Parathyroid adenoma (tissue), 2 donors: ENCODE results near the gene MRPS25.

Experiments used
- H2AFZ ChIP-seq: fragments of 300-600 bp; sonication (generic); one replicate; pipeline ENCODE4 v1.7.0; 2017; ENCODE audit warnings: antibody characterized with exemption, mild to moderate bottlenecking
- H3K27ac ChIP-seq: fragments of 300-600 bp; sonication (generic); one replicate; pipeline ENCODE4 v1.7.0; 2017
- H3K27me3 ChIP-seq: fragments of 300-600 bp; sonication (generic); one replicate; pipeline ENCODE4 v1.7.0; 2017; ENCODE audit warnings: low read length; ENCODE audit not compliant: control insufficient read depth, insufficient read depth
- H3K36me3 ChIP-seq: fragments of 300-600 bp; sonication (generic); one replicate; pipeline ENCODE4 v1.7.0; 2017; ENCODE audit warnings: low read length; ENCODE audit not compliant: control insufficient read depth, insufficient read depth
- H3K4me1 ChIP-seq: fragments of 300-600 bp; sonication (generic); one replicate; pipeline ENCODE4 v1.7.0; 2017; ENCODE audit warnings: control low read depth
- H3K4me2 ChIP-seq: fragments of 300-600 bp; sonication (generic); one replicate; pipeline ENCODE4 v1.7.0; 2017; ENCODE audit warnings: low read length
- H3K4me3 ChIP-seq: fragments of 300-600 bp; sonication (generic); one replicate; pipeline ENCODE4 v1.7.0; 2017; ENCODE audit warnings: low read depth, low read length
- H3K79me2 ChIP-seq: fragments of 300-600 bp; sonication (generic); one replicate; pipeline ENCODE4 v1.7.0; 2017; ENCODE audit warnings: control low read depth
- H3K9ac ChIP-seq: fragments of 300-600 bp; sonication (generic); one replicate; pipeline ENCODE4 v1.7.0; 2017; ENCODE audit warnings: mild to moderate bottlenecking
- H3K9me3 ChIP-seq: fragments of 300-600 bp; sonication (generic); one replicate; pipeline ENCODE4 v1.7.0; 2017; ENCODE audit warnings: low read length; ENCODE audit not compliant: control insufficient read depth
- CTCF ChIP-seq: fragments of 300-600 bp; sonication (generic); IDR thresholded peaks from one replicate; pipeline ENCODE4 v1.7.0; 2017; ENCODE audit warnings: antibody characterized with exemption, mild to moderate bottlenecking
- donor health status: primary hyperparathyroidism.

Gene MRPS25

GRCh38 chr3:15099364-15100098 is 34.4 kb upstream of the MRPS25 start:
- peaks cover 21% of the 10 kb centered on the region for H3K4me1 ChIP-seq
- TF ChIP-seq CTCF = no peak
- H3K9ac ChIP-seq = no peak overlapping the region
- no peaks in the 10 kb centered on the region for H3K27me3 ChIP-seq
- H3K36me3 ChIP-seq = no peaks in the 10 kb centered on the region
- H3K79me2 ChIP-seq = peaks cover 12% of the 10 kb centered on the region
- peak overlapping the region; percentile 95 for H2AFZ ChIP-seq
- peak overlapping the region; percentile 83 for H3K4me3 ChIP-seq
- no peaks in the 10 kb centered on the region for H3K9me3 ChIP-seq
- H3K4me2 ChIP-seq = peak overlapping the region; percentile 92
- H3K27ac ChIP-seq = peak overlapping the region; percentile 79

GRCh38 chr3:15098503-15099363 is 33.6 kb upstream of the MRPS25 start, which contains the start of gene RBSN:
RBSN (minus strand) TSS chr3:15099148; CDS start chr3:15096120, 3,028 bp downstream.
- H3K36me3 ChIP-seq = no peaks in the 10 kb centered on the region
- H3K27me3 ChIP-seq = no peaks in the 10 kb centered on the region
- peaks cover 12% of the 10 kb centered on the region for H3K79me2 ChIP-seq
- peak within 1 kb of the TSS; percentile 79 for H3K27ac ChIP-seq
- peak within 1 kb of the TSS; percentile 47 for H3K9ac ChIP-seq
- H3K4me1 ChIP-seq = peaks cover 21% of the 10 kb centered on the region
- H3K9me3 ChIP-seq = no peaks in the 10 kb centered on the region
- no peak for TF ChIP-seq CTCF
- H3K4me2 ChIP-seq = peak within 1 kb of the TSS; percentile 92
- peak within 1 kb of the TSS; percentile 83 for H3K4me3 ChIP-seq
- H2AFZ ChIP-seq = peak within 1 kb of the TSS; percentile 95

- H3K27ac ChIP-seq = no peak overlapping the region
- H2AFZ ChIP-seq = no peak overlapping the region
- TF ChIP-seq CTCF = no peak
- H3K4me3 ChIP-seq = peak overlapping the region; percentile 83
- H3K4me2 ChIP-seq = peak overlapping the region; percentile 92
- H3K4me1 ChIP-seq = peaks cover 17% of the 10 kb centered on the region
- peaks cover 12% of the 10 kb centered on the region for H3K79me2 ChIP-seq
- H3K9me3 ChIP-seq = no peaks in the 10 kb centered on the region
- H3K27me3 ChIP-seq = no peaks in the 10 kb centered on the region
- H3K9ac ChIP-seq = no peak overlapping the region
- H3K36me3 ChIP-seq = no peaks in the 10 kb centered on the region
These were observed 32.8 kb upstream of the MRPS25 start for GRCh38 chr3:15097891-15098290.

- Histone ChIP-seq H3K9me3 (no peaks in the 10 kb centered on the region), H3K36me3 (no peaks in the 10 kb centered on the region), H3K79me2 (peaks cover 12% of the 10 kb centered on the region), H3K4me2 (no peak overlapping the region), H3K4me3 (no peak overlapping the region), H3K4me1 (peaks cover 2% of the 10 kb centered on the region), H3K9ac (no peak overlapping the region), H3K27ac (no peak overlapping the region), H3K27me3 (no peaks in the 10 kb centered on the region), H2AFZ (no peak overlapping the region)
- TF ChIP-seq CTCF = no peak
These were observed 30.9 kb upstream of the MRPS25 start for GRCh38 chr3:15096046-15096445.
